PC-3 (cell line): ENCODE results near the gene STK31.

ENCODE experiments used
- CTCF ChIP-seq: fragments of 300-600 bp; sonication (generic); conservative IDR thresholded peaks from 2 replicates; pipeline ENCODE4 v1.5.1; 2017; ENCODE audit warnings: antibody characterized with exemption, low read depth, mild to moderate bottlenecking, low read length
- EZH2 ChIP-seq: fragments of 300-600 bp; sonication (generic); IDR thresholded peaks from one replicate; pipeline ENCODE4 v1.6.1; 2017; ENCODE audit warnings: antibody characterized with exemption, mild to moderate bottlenecking, low read length; ENCODE audit not compliant: unreplicated experiment
- EZH2phosphoT487 ChIP-seq: fragments of 300-600 bp; sonication (generic); IDR thresholded peaks from 2 replicates; pipeline ENCODE4 v1.6.1; 2018; ENCODE audit warnings: mild to moderate bottlenecking, antibody characterized with exemption, low read length, borderline replicate concordance

DNA sequence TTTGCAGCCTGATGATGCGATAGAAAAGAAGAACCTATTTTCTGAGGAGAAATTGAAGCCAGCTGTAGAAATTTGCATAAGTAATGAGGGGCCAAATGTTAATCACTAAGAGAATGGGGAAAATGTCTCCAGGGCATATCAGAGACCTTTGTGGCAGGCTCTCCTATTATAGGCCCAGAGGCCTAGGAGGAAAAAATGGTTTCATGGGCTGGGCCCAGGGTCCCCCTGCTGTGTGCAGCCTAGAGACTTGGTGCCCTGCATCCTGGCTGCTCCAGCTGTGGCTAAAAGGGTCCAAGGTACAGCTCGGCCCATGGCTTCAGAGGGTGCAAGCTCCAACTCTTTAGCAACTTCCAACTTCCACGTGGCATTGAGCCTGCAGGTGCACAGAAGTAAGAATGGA lies 123.4 kb downstream of the STK31 start:
- TF ChIP-seq CTCF (no peak), EZH2 (no peak), EZH2phosphoT487 (no peak)
